B cell (primary cell): ENCODE data around the gene LYPD5. TPM values are rescaled to one million over a fixed set of nuclear protein-coding genes. Genes with fewer than 3 reads are reported as not detected.

Experiments
- ATAC-seq: fragments of 200-7000 bp; cut with Tn5 transposase; one replicate; pipeline ENCODE4 v1.10.0; 2021; ENCODE audit warnings: low read depth, mild to moderate bottlenecking, moderate number of reproducible peaks, moderate library complexity
- CTCF ChIA-PET: fragments of 350-600 bp; sonication (Branson Sonifier 250); formaldehyde crosslinking; loops from one replicate; lab custom pipeline; 2021; ENCODE audit warnings: antibody characterized with exemption, inconsistent platforms; lab: Charles Lee
- POLR2A ChIA-PET: fragments of 350-600 bp; sonication (Branson Sonifier 250); formaldehyde crosslinking; loops from one replicate; lab custom pipeline; 2021; ENCODE audit warnings: antibody characterized with exemption; lab: Charles Lee
- DNase-seq: peaks from one replicate; pipeline ENCODE4 v3.0.0; 2013
- H2AFZ ChIP-seq: 2 replicates; pipeline ENCODE4 v1.6.1; 2012; ENCODE audit warnings: mild to moderate bottlenecking, low read depth, low read length; ENCODE audit not compliant: insufficient read depth, poor library complexity, severe bottlenecking
- H3K27ac ChIP-seq, 2 donors: 1 replicate in 1 of 2; 2 replicates in 1 of 2; pipeline ENCODE4 v1.5.1; 2012 to 2013; ENCODE audit warnings: low read length in 2 of 2, mild to moderate bottlenecking in 2 of 2, moderate library complexity in 1 of 2
- H3K27me3 ChIP-seq, 4 experiments: fragments of 200-600 bp in 1 of 4; sonication (generic) in 1 of 4; replicated peaks in 1 of 4; 1 replicate in 2 of 4; 2 replicates in 2 of 4; pipeline versions ENCODE4 v1.6.1 to v1.7.0; 2013 to 2016; ENCODE audit warnings: low read length in 3 of 4, mild to moderate bottlenecking in 2 of 4, mixed read lengths in 1 of 4, moderate library complexity in 1 of 4; ENCODE audit not compliant: insufficient read depth in 4 of 4, control insufficient read depth in 3 of 4; ENCODE audit errors: control extremely low read depth in 1 of 4
- H3K36me3 ChIP-seq, 2 experiments: replicated peaks in 1 of 2; 1 replicate in 1 of 2; 2 replicates in 1 of 2; pipeline versions ENCODE4 v1.6.1 to v1.7.1; 2013; ENCODE audit warnings: low read length in 1 of 2; ENCODE audit not compliant: insufficient read depth in 2 of 2, control insufficient read depth in 1 of 2; ENCODE audit errors: control extremely low read depth in 1 of 2, extremely low read depth in 1 of 2
- H3K4me1 ChIP-seq, 2 donors: fragments of 200-600 bp in 1 of 2; sonication (generic) in 1 of 2; 1 replicate in 1 of 2; 2 replicates in 1 of 2; pipeline versions ENCODE4 v1.5.1 to v1.6.1; 2013 to 2017; ENCODE audit warnings: low read length in 2 of 2; ENCODE audit not compliant: control insufficient read depth in 2 of 2, insufficient read depth in 2 of 2
- H3K4me2 ChIP-seq: replicated peaks from 2 replicates; pipeline ENCODE3; 2012; ENCODE audit warnings: mild to moderate bottlenecking, low read depth, low read length; ENCODE audit not compliant: poor library complexity, severe bottlenecking
- H3K4me3 ChIP-seq, 5 experiments: fragments of 200-600 bp in 1 of 5; sonication (generic) in 1 of 5; 1 replicate in 3 of 5; 2 replicates in 2 of 5; pipeline versions ENCODE4 v1.5.1 to v1.7.0; 2011 to 2016; ENCODE audit warnings: low read length in 4 of 5, mild to moderate bottlenecking in 4 of 5, low read depth in 2 of 5, control low read depth in 1 of 5, moderate library complexity in 1 of 5; ENCODE audit not compliant: insufficient read depth in 1 of 5; ENCODE audit errors: control extremely low read depth in 1 of 5, extremely low read depth in 1 of 5
- H3K79me2 ChIP-seq: fragments of 200-600 bp; sonication (generic); one replicate; pipeline ENCODE4 v1.6.0; 2016; ENCODE audit warnings: low read length; ENCODE audit not compliant: control insufficient read depth, insufficient read depth
- H3K9ac ChIP-seq: fragments of 200-600 bp; sonication (generic); 2 replicates; pipeline ENCODE4 v1.6.1; 2017; ENCODE audit warnings: mild to moderate bottlenecking, low read length, moderate library complexity
- H3K9me3 ChIP-seq, 3 donors: one replicate each; pipeline versions ENCODE4 v1.6.1 to v1.7.1; 2013; ENCODE audit warnings: low read length in 2 of 3; ENCODE audit not compliant: control insufficient read depth in 2 of 3, insufficient read depth in 1 of 3; ENCODE audit errors: control extremely low read depth in 1 of 3
- H4K20me1 ChIP-seq: 2 replicates; pipeline ENCODE4 v1.6.0; 2012; ENCODE audit warnings: mild to moderate bottlenecking, low read length; ENCODE audit not compliant: insufficient read depth, control insufficient read depth, poor library complexity, severe bottlenecking
- H3K27ac Mint-ChIP-seq: one replicate; pipeline ENCODE4 v1.8.0; 2021; ENCODE audit warnings: mixed read lengths
- H3K27me3 Mint-ChIP-seq: one replicate; pipeline ENCODE4 v1.8.0; 2021; ENCODE audit warnings: mixed read lengths
- H3K4me1 Mint-ChIP-seq: one replicate; pipeline ENCODE4 v1.8.0; 2021; ENCODE audit warnings: mixed read lengths
- H3K4me3 Mint-ChIP-seq: one replicate; pipeline ENCODE4 v1.8.0; 2021; ENCODE audit warnings: mixed read lengths
- H3K9me3 Mint-ChIP-seq: one replicate; pipeline ENCODE4 v1.8.0; 2022; ENCODE audit warnings: mixed read lengths; ENCODE audit not compliant: insufficient read depth
- CTCF ChIP-seq: fragments of 200-600 bp; IDR thresholded peaks from one replicate; pipeline ENCODE4 v1.8.0; 2022; ENCODE audit warnings: antibody characterized with exemption, mild to moderate bottlenecking
- EZH2 ChIP-seq: IDR thresholded peaks from 2 replicates; pipeline ENCODE4 v1.6.1; 2012; ENCODE audit warnings: borderline replicate concordance, low read depth, mild to moderate bottlenecking, moderate library complexity, low read length; ENCODE audit not compliant: insufficient read depth, poor library complexity, severe bottlenecking
- WGBS: methylation state at CpG from one replicate; pipeline ENCODE4 v1.1.5; 2013; ENCODE audit warnings: missing lambda C conversion rate; ENCODE audit not compliant: insufficient coverage; 5-methylcytosine and 5-hydroxymethylcytosine counted together
- intact Hi-C: fragments of 100-400 bp; cut with micrococcal nuclease; formaldehyde crosslinking; loops from one replicate; pipeline ENCODE4 v1.10.0; 2022
- polyA plus RNA-seq: library from polyadenylated mRNA; depleted of rRNA; stranded (reverse); fragments of >200 nt; gene quantifications from 2 replicates; pipeline ENCODE4 v1.2.3, GENCODE V29; 2012
- total RNA-seq, 2 donors: library from RNA; stranded (reverse); fragments of 120-200 nt in 1 of 2; gene quantifications; 1 replicate in 1 of 2; 2 replicates in 1 of 2; pipeline versions ENCODE4 v1.2.3 to v1.2.4, GENCODE V29; 2013 to 2022

The LYPD5 gene
- total and polyA plus RNA-seq, 2 donors (not counting 1 experiment from before 2014, with no cell fraction given), result 0.46 TPM; not detected in 1

- no peaks in the 10 kb centered on the region for H3K9me3 ChIP-seq
- H3K4me2 ChIP-seq, result no peak overlapping the region
- no peaks in the 10 kb centered on the region for H3K9me3 Mint-ChIP-seq
- no peak overlapping the region for H2AFZ ChIP-seq
- TF ChIP-seq CTCF (no peak), EZH2 (no peak)
- no peak overlapping the region for H3K27ac Mint-ChIP-seq
- H3K4me1 Mint-ChIP-seq, result peaks cover 53% of the 10 kb centered on the region
- no peak for ATAC-seq
- H3K4me1 ChIP-seq, result peaks cover 31 to 52% of the 10 kb centered on the region in 2 donors
- peaks cover 59% of the 10 kb centered on the region for H4K20me1 ChIP-seq
- peaks cover 0 to 60% of the 10 kb centered on the region in 2 experiments for H3K36me3 ChIP-seq
- no peak overlapping the region for H3K27ac ChIP-seq
- H3K9ac ChIP-seq, result no peak overlapping the region
- no peak for DNase-seq
- no peaks in the 10 kb centered on the region for H3K27me3 Mint-ChIP-seq
- H3K27me3 ChIP-seq, result no peaks in the 10 kb centered on the region
- 91% methylated on average over 49 of the region's 63 CpGs for WGBS
- intact Hi-C loops, result no loop called here
- no peak overlapping the region for H3K4me3 Mint-ChIP-seq
- ChIA-PET CTCF (interaction anchor here (5.9 to 11.3 kb wide), 3 partner anchors 11 to 29 kb away, joined by 44 to 237 read pairs (median 204); partner anchors contain the start of gene SMG9), POLR2A (no interaction called here)
- H3K4me3 ChIP-seq, result no peak overlapping the region
- H3K79me2 ChIP-seq, result peaks cover 84% of the 10 kb centered on the region
Measured at GRCh38 chr19:43774103-43774939, 27.9 kb downstream of the LYPD5 start.

GRCh38 chr19:43773725-43774102, 28.5 kb downstream of the LYPD5 start:
- Histone ChIP-seq H3K36me3 (peaks cover 0 to 66% of the 10 kb centered on the region in 2 experiments), H2AFZ (no peak overlapping the region), H3K9me3 (no peaks in the 10 kb centered on the region), H3K4me1 (peaks cover 25 to 48% of the 10 kb centered on the region in 2 donors), H3K4me3 (no peak overlapping the region), H3K27me3 (no peaks in the 10 kb centered on the region), H3K4me2 (no peak overlapping the region), H3K9ac (no peak overlapping the region), H4K20me1 (peaks cover 59% of the 10 kb centered on the region), H3K79me2 (peaks cover 78% of the 10 kb centered on the region), H3K27ac (no peak overlapping the region)
- 100% methylated on average over 5 of the region's 5 CpGs for WGBS
- intact Hi-C loops, result no loop called here
- no peak for TF ChIP-seq EZH2
- TF ChIP-seq CTCF, result no peak
- Mint-ChIP-seq H3K9me3 (no peaks in the 10 kb centered on the region), H3K4me1 (peaks cover 47% of the 10 kb centered on the region), H3K4me3 (no peak overlapping the region), H3K27ac (no peak overlapping the region), H3K27me3 (no peaks in the 10 kb centered on the region)
- ATAC-seq (no peak), DNase-seq (no peak)
- CTCF ChIA-PET, result interaction anchor here (9.0 kb wide), 1 partner anchor 10 kb away, joined by 204 read pairs; no protein-coding TSS in a partner anchor
- POLR2A ChIA-PET, result no interaction called here
